Endothelial cell of umbilical vein (primary cell): ENCODE measurements around the gene MAP1LC3B. TPM values are rescaled to one million over a fixed set of nuclear protein-coding genes. Genes with fewer than 3 reads are reported as not detected.

Source experiments
- BruUV-seq: library from RNA; stranded (reverse); fragments of 400-500 nt; replicated peaks from 2 replicates; lab custom pipeline; 2021; lab: Mats Ljungman, UMichigan
- CTCF ChIA-PET: fragments of 300-600, 350-600 bp; sonication (Branson Sonifier 250); formaldehyde crosslinking; loops from one replicate; lab custom pipeline; 2021; ENCODE audit warnings: antibody characterized with exemption, inconsistent platforms; lab: Charles Lee
- POLR2A ChIA-PET: fragments of 300-600, 350-600 bp; sonication (Branson Sonifier 250); formaldehyde crosslinking; loops from one replicate; lab custom pipeline; 2021; ENCODE audit warnings: antibody characterized with exemption, inconsistent platforms; lab: Charles Lee
- DNase-seq: peaks from one replicate; pipeline ENCODE4 v3.0.0-alpha.2; 2011; ENCODE audit warnings: low read depth, low spot score
- FAIRE-seq: peaks from 2 replicates; lab custom pipeline; 2011; peaks lifted over from hg19 to GRCh38; lab: Jason Lieb, UNC
- H2AFZ ChIP-seq: 2 replicates; pipeline ENCODE4 v1.6.0; 2012; ENCODE audit warnings: low read depth, low read length, control low read depth, inconsistent platforms
- H3K27ac ChIP-seq: 2 replicates; pipeline ENCODE4 v1.5.1; 2011; ENCODE audit warnings: low read depth, mild to moderate bottlenecking, control low read depth, low read length, moderate library complexity; ENCODE audit not compliant: insufficient read depth
- H3K27me3 ChIP-seq, 2 experiments: 2 replicates each; pipeline versions ENCODE4 v1.6.0 to v1.6.1; 2011; ENCODE audit warnings: low read length in 2 of 2, mixed read lengths in 1 of 2; ENCODE audit not compliant: control insufficient read depth in 2 of 2, insufficient read depth in 2 of 2
- H3K36me3 ChIP-seq, 2 experiments: 2 replicates in 1 of 2; 3 replicates in 1 of 2; pipeline ENCODE4 v1.5.1; 2011; ENCODE audit warnings: low read length in 2 of 2, mild to moderate bottlenecking in 1 of 2, moderate library complexity in 1 of 2; ENCODE audit not compliant: control insufficient read depth in 2 of 2, insufficient read depth in 2 of 2; ENCODE audit errors: extremely low read depth in 1 of 2
- H3K4me1 ChIP-seq: 3 replicates; pipeline ENCODE4 v1.5.1; 2011; ENCODE audit warnings: mild to moderate bottlenecking, low read length; ENCODE audit not compliant: control insufficient read depth, insufficient read depth; ENCODE audit errors: extremely low read depth
- H3K4me2 ChIP-seq: 2 replicates; pipeline ENCODE4 v1.6.1; 2011; ENCODE audit warnings: low read length, control low read depth, mixed read lengths; ENCODE audit not compliant: insufficient read depth
- H3K4me3 ChIP-seq, 3 experiments: fragments of 200-600 bp in 1 of 3; sonication (generic), shearing (Covaris generic) in 1 of 3; replicated peaks in 1 of 3; 2 replicates each; pipeline ENCODE4 v1.5.1; 2011 to 2016; ENCODE audit warnings: control low read depth in 3 of 3, low read length in 3 of 3, mild to moderate bottlenecking in 2 of 3, inconsistent platforms in 1 of 3, low read depth in 1 of 3, moderate library complexity in 1 of 3; ENCODE audit not compliant: insufficient read depth in 1 of 3
- H3K79me2 ChIP-seq: 2 replicates; pipeline ENCODE4 v1.6.0; 2012; ENCODE audit warnings: low read length, inconsistent platforms; ENCODE audit not compliant: control insufficient read depth, insufficient read depth
- H3K9ac ChIP-seq: replicated peaks from 2 replicates; pipeline ENCODE3; 2011; ENCODE audit warnings: low read length, control low read depth; ENCODE audit not compliant: insufficient read depth; ENCODE audit errors: extremely low read depth
- H3K9me1 ChIP-seq: replicated peaks from 3 replicates; pipeline ENCODE4 v1.6.0; 2011; ENCODE audit warnings: mild to moderate bottlenecking, low read length; ENCODE audit not compliant: control insufficient read depth, insufficient read depth; ENCODE audit errors: extremely low read depth
- H3K9me3 ChIP-seq: replicated peaks from 2 replicates; pipeline ENCODE4 v1.5.1; 2012; ENCODE audit warnings: low read length, inconsistent platforms; ENCODE audit not compliant: control insufficient read depth, insufficient read depth
- H4K20me1 ChIP-seq: replicated peaks from 2 replicates; pipeline ENCODE3; 2011; ENCODE audit warnings: mild to moderate bottlenecking, low read length; ENCODE audit not compliant: control insufficient read depth, insufficient read depth; ENCODE audit errors: extremely low read depth
- CTCF ChIP-seq, 2 donors: IDR thresholded peaks; 1 replicate in 1 of 2; 2 replicates in 1 of 2; pipeline ENCODE4 v1.5.1; 2011; ENCODE audit warnings: low read length in 2 of 2, mild to moderate bottlenecking in 2 of 2, moderate library complexity in 2 of 2, control low read depth in 1 of 2, inconsistent platforms in 1 of 2, low read depth in 1 of 2; ENCODE audit not compliant: insufficient read depth in 1 of 2; ENCODE audit errors: extremely low read depth in 1 of 2
- EZH2 ChIP-seq: IDR thresholded peaks from 2 replicates; pipeline ENCODE4 v1.6.1; 2012; ENCODE audit warnings: borderline replicate concordance, low read depth, mild to moderate bottlenecking, moderate library complexity, low read length, inconsistent platforms; ENCODE audit not compliant: severe bottlenecking
- GATA2 ChIP-seq: IDR thresholded peaks from 2 replicates; pipeline ENCODE4 v1.7.0; 2011; ENCODE audit warnings: low read depth, mild to moderate bottlenecking, moderate library complexity, mixed read lengths, low read length; ENCODE audit not compliant: insufficient read length, insufficient read depth
- JUN ChIP-seq: IDR thresholded peaks from 2 replicates; pipeline ENCODE4 v1.6.1; 2011; ENCODE audit warnings: borderline replicate concordance, low read depth; ENCODE audit not compliant: insufficient read length, insufficient read depth
- MAX ChIP-seq: IDR thresholded peaks from 2 replicates; pipeline ENCODE4 v1.6.1; 2011; ENCODE audit not compliant: insufficient read depth, insufficient read length
- MYC ChIP-seq: IDR thresholded peaks from one replicate; pipeline ENCODE4 v1.6.1; 2011; ENCODE audit warnings: mild to moderate bottlenecking, low read depth, low read length
- POLR2A ChIP-seq: IDR thresholded peaks from 2 replicates; pipeline ENCODE4 v1.6.1; 2012; ENCODE audit warnings: low read depth, mild to moderate bottlenecking, control low read depth, low read length
- POLR2AphosphoS5 ChIP-seq: IDR thresholded peaks from 2 replicates; pipeline ENCODE4 v1.6.1; 2012; ENCODE audit warnings: low read depth, mild to moderate bottlenecking, control low read depth, low read length, moderate library complexity; ENCODE audit not compliant: insufficient read depth
- dilution Hi-C: fragments of 300-500 bp; cut with MboI; formaldehyde crosslinking; loops from one replicate; pipeline ENCODE4 v1.15.0; 2019; ENCODE audit warnings: low sequenced_read_pairs; ENCODE audit not compliant: extremely low pct_ligation_motif_present
- intact Hi-C: fragments of 100-400 bp; cut with micrococcal nuclease; formaldehyde crosslinking; loops from one replicate; pipeline ENCODE4 v1.10.0; 2022
- polyA plus RNA-seq, 4 experiments: library from polyadenylated mRNA; depleted of rRNA in 3 of 4; stranded (reverse) in 3 of 4; unstranded in 1 of 4; fragments of >200 nt; gene quantifications; 2 replicates each; pipeline versions ENCODE4 v1.2.1 to v1.2.3, GENCODE V29; 2011 to 2012; ENCODE audit warnings: missing spikeins in 1 of 4
- total RNA-seq: library from RNA; stranded (reverse); gene quantifications from 2 replicates; pipeline ENCODE4 v1.2.3, GENCODE V29; 2021

MAP1LC3B gene
- total and polyA plus RNA-seq, 2 donors (not counting 3 experiments of a cell fraction or from before 2014, with no cell fraction given) = 40.7 to 99.9 TPM

GRCh38 chr16:87404764-87405625 lies 12.9 kb downstream of the MAP1LC3B start:
- Histone ChIP-seq H3K9me1 (no peaks in the 10 kb centered on the region), H3K36me3 (peaks cover 16 to 31% of the 10 kb centered on the region in 2 experiments), H3K27me3 (no peaks in the 10 kb centered on the region), H3K27ac (no peak overlapping the region), H3K79me2 (no peaks in the 10 kb centered on the region), H4K20me1 (no peaks in the 10 kb centered on the region), H3K9ac (no peak overlapping the region), H3K4me1 (peaks cover 20% of the 10 kb centered on the region), H2AFZ (no peak overlapping the region), H3K4me3 (no peak overlapping the region), H3K4me2 (no peak overlapping the region), H3K9me3 (no peaks in the 10 kb centered on the region)
- TF ChIP-seq POLR2A (no peak), CTCF (IDR thresholded peaks at IDR 0.05; ENCODE audit: extremely low read depth in 1 of 2, insufficient read depth in 1 of 2, low read depth in 1 of 2, low read length in 2 of 2) (no peak), POLR2AphosphoS5 (no peak), MYC (no peak), GATA2 (no peak), JUN (no peak), EZH2 (no peak), MAX (no peak)
- POLR2A ChIA-PET = no interaction called here
- BruUV-seq = no TSS peak
- intact Hi-C loops (loop anchor here (5.0 to 10.0 kb wide), 2 partner anchors 87 to 360 kb away; partner anchors contain the start of genes KLHDC4 and ZCCHC14), dilution Hi-C loops (no loop called here)
- FAIRE-seq (no peak), DNase-seq (no peak)
- CTCF ChIA-PET = interaction anchor here (0.7 to 1.3 kb wide), 3 partner anchors 11 to 231 kb away, joined by 3 to 6 read pairs (median 3); partner anchors contain the start of gene C16orf95
